GM18951 (cell line): Measurements from ENCODE around the gene MS4A8.
"Not testable (repeated sequence)": the region's sequence is repeated elsewhere in the genome, so short reads cannot be mapped to it uniquely, and the experiment has no call there.

Source experiments
- POLR2A ChIP-seq: IDR thresholded peaks from 4 replicates; pipeline ENCODE4 v1.6.1; 2011; ENCODE audit warnings: mild to moderate bottlenecking; ENCODE audit not compliant: insufficient read length, insufficient read depth; ENCODE audit errors: extremely low read depth
- in situ Hi-C: fragments of 300-500 bp; cut with MboI; formaldehyde crosslinking; loops from one replicate; pipeline ENCODE4 v1.12.0; 2022; ENCODE audit warnings: low sequenced_read_pairs, mixed read lengths, inconsistent platforms; ENCODE audit not compliant: unreplicated experiment

Gene MS4A8

GRCh38 chr11:60706931-60707330, 7.5 kb downstream of the MS4A8 start:
- in situ Hi-C loops: no loop called here
- TF ChIP-seq POLR2A: no peak

- in situ Hi-C loops: no loop called here
- no peak for TF ChIP-seq POLR2A
These were observed 11.1 kb downstream of the MS4A8 start for GRCh38 chr11:60710482-60710881.

GRCh38 chr11:60711276-60711675, 11.9 kb downstream of the MS4A8 start:
- in situ Hi-C loops: no loop called here
- TF ChIP-seq POLR2A: no peak

- in situ Hi-C loops: not testable (repeated sequence)
These were observed 14.0 kb downstream of the MS4A8 start for GRCh38 chr11:60713423-60713822.

GRCh38 chr11:60717956-60718355, 18.5 kb downstream of the MS4A8 start:
- in situ Hi-C loops: no loop called here

GRCh38 chr11:60718524-60719316, 19.3 kb downstream of the MS4A8 start:
- in situ Hi-C loops: no loop called here
- no peak for TF ChIP-seq POLR2A

More at GRCh38 chr11:60717956-60718355, 18.5 kb downstream of the MS4A8 start:
- no peak for TF ChIP-seq POLR2A

- TF ChIP-seq POLR2A: no peak
- in situ Hi-C loops: no loop called here
These were observed 20.0 kb downstream of the MS4A8 start for GRCh38 chr11:60719391-60719790.

- TF ChIP-seq POLR2A: no peak
- in situ Hi-C loops: no loop called here
These were observed 21.0 kb downstream of the MS4A8 start for GRCh38 chr11:60720460-60720859.

GRCh38 chr11:60724420-60724819, 25.0 kb downstream of the MS4A8 start, which contains the start of gene MS4A18:
TSS of gene MS4A18 (plus strand) at chr11:60724720.
- in situ Hi-C loops: no loop called here
- no peak for TF ChIP-seq POLR2A

- in situ Hi-C loops: no loop called here
- no peak for TF ChIP-seq POLR2A
These were observed 26.2 kb downstream of the MS4A8 start for GRCh38 chr11:60725592-60725991.

GRCh38 chr11:60731586-60731985, 32.2 kb downstream of the MS4A8 start:
- in situ Hi-C loops: no loop called here
- TF ChIP-seq POLR2A: no peak

GRCh38 chr11:60734279-60734678, 34.9 kb downstream of the MS4A8 start:
- no peak for TF ChIP-seq POLR2A
- in situ Hi-C loops: no loop called here

GRCh38 chr11:60739114-60739513, 39.7 kb downstream of the MS4A8 start:
- TF ChIP-seq POLR2A: no peak
- in situ Hi-C loops: no loop called here

- in situ Hi-C loops: no loop called here
- TF ChIP-seq POLR2A: no peak
These were observed 41.2 kb downstream of the MS4A8 start for GRCh38 chr11:60740573-60740972.

GRCh38 chr11:60741421-60741820, 42.0 kb downstream of the MS4A8 start:
- in situ Hi-C loops: no loop called here
- TF ChIP-seq POLR2A: no peak

GRCh38 chr11:60743058-60743457, 43.6 kb downstream of the MS4A8 start:
- in situ Hi-C loops: no loop called here
- TF ChIP-seq POLR2A: no peak
